HG03175 (cell line): ENCODE measurements around the gene DUSP28.
"Not testable (repeated sequence)": the region's sequence is repeated elsewhere in the genome, so short reads cannot be mapped to it uniquely, and the experiment has no call there.

Experiments used
- ATAC-seq: cut with Tn5 transposase; IDR thresholded peaks from one replicate; pipeline ENCODE4 v1.9.1; 2021; ENCODE audit warnings: mild to moderate bottlenecking, moderate library complexity; ENCODE audit not compliant: unreplicated experiment

DUSP28 gene

GRCh38 chr2:240526521-240526920 is 33.6 kb upstream of the DUSP28 start:
- no peak for ATAC-seq

GRCh38 chr2:240527153-240527750 is 32.9 kb upstream of the DUSP28 start:
- ATAC-seq = no peak

- ATAC-seq = no peak
These were observed 31.6 kb upstream of the DUSP28 start for GRCh38 chr2:240528406-240529040.

- no peak for ATAC-seq
These were observed 30.7 kb upstream of the DUSP28 start for GRCh38 chr2:240529344-240529999.

- ATAC-seq = no peak
These were observed 30.0 kb upstream of the DUSP28 start for GRCh38 chr2:240530181-240530580.

- ATAC-seq = no peak
These were observed 29.1 kb upstream of the DUSP28 start for GRCh38 chr2:240531038-240531437.

- no peak for ATAC-seq
These were observed 28.0 kb upstream of the DUSP28 start for GRCh38 chr2:240532031-240532775.

- no peak for ATAC-seq
These were observed 22.0 kb upstream of the DUSP28 start for GRCh38 chr2:240538031-240538780.

- ATAC-seq = not testable (repeated sequence)
These were observed 21.1 kb upstream of the DUSP28 start for GRCh38 chr2:240539101-240539500.

GRCh38 chr2:240539906-240540305 is 20.3 kb upstream of the DUSP28 start:
- ATAC-seq = no peak

GRCh38 chr2:240551288-240551687 is 8.9 kb upstream of the DUSP28 start:
- ATAC-seq = no peak

- no peak for ATAC-seq
These were observed 8.3 kb upstream of the DUSP28 start for GRCh38 chr2:240551811-240552210.

- no peak for ATAC-seq
These were observed 6.1 kb upstream of the DUSP28 start for GRCh38 chr2:240553956-240554480.

- no peak for ATAC-seq
These were observed 5.2 kb upstream of the DUSP28 start for GRCh38 chr2:240554767-240555493.

GRCh38 chr2:240555541-240556250 is 4.5 kb upstream of the DUSP28 start:
- no peak for ATAC-seq

GRCh38 chr2:240556553-240557100 is 3.5 kb upstream of the DUSP28 start:
- ATAC-seq = no peak

- no peak for ATAC-seq
These were observed 2.9 kb upstream of the DUSP28 start for GRCh38 chr2:240557101-240557751.

GRCh38 chr2:240557808-240558207 is 2.3 kb upstream of the DUSP28 start, which contains the start of gene ANKMY1:
TSS of gene ANKMY1 (minus strand) at chr2:240557988. CDS start at chr2:240557335, 653 bp downstream.
- ATAC-seq = no peak
